WERI-Rb-1 (cell line): ENCODE results near the gene ZFX.

Experiments used
- DNase-seq: peaks from one replicate; pipeline ENCODE4 v3.0.0-alpha.2; 2020
- H3K27ac ChIP-seq: fragments of 250-450 bp; sonication (Bioruptor Pico); 2 replicates; pipeline ENCODE4 v1.5.1; 2020; ENCODE audit warnings: mild to moderate bottlenecking, moderate library complexity
- H3K27me3 ChIP-seq: fragments of 250-450 bp; sonication (Bioruptor Pico); 2 replicates; pipeline ENCODE4 v1.5.1; 2021; ENCODE audit warnings: mild to moderate bottlenecking, low read depth, moderate library complexity; ENCODE audit not compliant: insufficient read depth, severe bottlenecking
- H3K36me3 ChIP-seq: fragments of 250-450 bp; sonication (Bioruptor Pico); 2 replicates; pipeline ENCODE4 v1.5.1; 2020; ENCODE audit warnings: mild to moderate bottlenecking, moderate library complexity
- H3K4me3 ChIP-seq: 2 replicates; pipeline ENCODE4 v1.5.1; 2011; ENCODE audit warnings: low read depth, mild to moderate bottlenecking, control low read depth, low read length
- H3K9me3 ChIP-seq: fragments of 250-450 bp; sonication (Bioruptor Pico); 2 replicates; pipeline ENCODE4 v1.5.1; 2021; ENCODE audit warnings: mild to moderate bottlenecking, moderate library complexity; ENCODE audit not compliant: severe bottlenecking
- CTCF ChIP-seq: IDR thresholded peaks from 2 replicates; pipeline ENCODE4 v1.5.1; 2011; ENCODE audit warnings: low read depth, mild to moderate bottlenecking, control low read depth, inconsistent platforms, low read length

ZFX gene

DNA sequence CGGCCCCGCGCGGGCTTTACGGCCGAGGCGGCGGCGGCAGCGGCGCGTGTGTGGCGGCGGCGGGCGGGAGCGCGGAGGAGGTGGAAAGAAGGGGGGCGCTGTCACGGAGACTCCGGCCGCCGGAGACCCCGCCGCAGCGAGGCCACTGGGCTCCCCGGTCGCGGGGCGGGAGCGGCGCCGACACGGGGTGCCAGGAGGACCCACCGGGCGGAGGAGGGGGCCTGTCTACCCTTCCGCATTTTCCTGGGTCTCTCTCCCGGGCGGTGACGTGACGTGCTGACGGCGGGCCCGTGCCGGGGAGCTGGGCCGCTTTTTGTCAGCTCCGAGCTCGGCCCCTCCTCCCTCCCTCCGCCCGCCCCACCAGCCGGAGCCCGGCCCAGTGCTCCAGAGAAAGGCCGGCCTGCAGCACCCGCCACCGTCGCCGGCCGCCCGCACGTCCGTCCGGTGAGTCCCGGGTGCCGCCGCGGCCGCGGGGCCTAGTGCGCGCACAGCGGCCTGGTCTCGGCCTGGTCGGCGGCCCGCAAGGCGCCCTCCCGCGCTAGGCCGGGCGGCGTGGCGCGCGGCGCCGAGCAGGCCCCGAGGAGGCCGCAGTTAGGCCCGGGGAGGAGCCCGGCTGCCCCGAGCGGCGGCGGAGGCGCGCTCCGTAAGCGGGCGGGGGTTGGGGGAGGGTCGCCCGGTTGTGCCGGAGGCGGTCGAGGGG lies at the start of gene ZFX:
Gene ZFX (plus strand): TSS at position 379 of the 700 bp plus-strand sequence. CDS start 23,014 bp downstream, outside the sequence.
- Histone ChIP-seq H3K9me3 (no peaks in the 10 kb centered on the region), H3K27ac (peak within 1 kb of the TSS; percentile 99), H3K36me3 (peaks cover 24% of the 10 kb centered on the region), H3K4me3 (peak within 1 kb of the TSS; percentile 98), H3K27me3 (no peaks in the 10 kb centered on the region)
- TF ChIP-seq CTCF, result no peak
- peak; percentile 73 for DNase-seq

- no peak overlapping the region for H3K4me3 ChIP-seq
- no peaks in the 10 kb centered on the region for H3K27me3 ChIP-seq
- TF ChIP-seq CTCF, result no peak
- no peak for DNase-seq
- no peak overlapping the region for H3K27ac ChIP-seq
- H3K9me3 ChIP-seq, result no peaks in the 10 kb centered on the region
- no peaks in the 10 kb centered on the region for H3K36me3 ChIP-seq
Measured at GRCh38 chrX:24100713-24101112, 48.8 kb upstream of the ZFX start.

GRCh38 chrX:24110069-24110468 lies 39.5 kb upstream of the ZFX start:
- no peaks in the 10 kb centered on the region for H3K27me3 ChIP-seq
- no peaks in the 10 kb centered on the region for H3K36me3 ChIP-seq
- no peaks in the 10 kb centered on the region for H3K9me3 ChIP-seq
- DNase-seq, result no peak
- TF ChIP-seq CTCF, result no peak
- H3K4me3 ChIP-seq, result no peak overlapping the region
- H3K27ac ChIP-seq, result no peak overlapping the region

GRCh38 chrX:24113181-24113580 lies 36.3 kb upstream of the ZFX start:
- no peaks in the 10 kb centered on the region for H3K27me3 ChIP-seq
- H3K4me3 ChIP-seq, result no peak overlapping the region
- H3K9me3 ChIP-seq, result no peaks in the 10 kb centered on the region
- no peaks in the 10 kb centered on the region for H3K36me3 ChIP-seq
- no peak for TF ChIP-seq CTCF
- DNase-seq, result no peak
- H3K27ac ChIP-seq, result no peak overlapping the region

- Histone ChIP-seq H3K4me3 (no peak overlapping the region), H3K36me3 (no peaks in the 10 kb centered on the region), H3K27me3 (no peaks in the 10 kb centered on the region), H3K9me3 (no peaks in the 10 kb centered on the region), H3K27ac (no peak overlapping the region)
- no peak for TF ChIP-seq CTCF
- no peak for DNase-seq
Measured at GRCh38 chrX:24117258-24117657, 32.3 kb upstream of the ZFX start.

DNA sequence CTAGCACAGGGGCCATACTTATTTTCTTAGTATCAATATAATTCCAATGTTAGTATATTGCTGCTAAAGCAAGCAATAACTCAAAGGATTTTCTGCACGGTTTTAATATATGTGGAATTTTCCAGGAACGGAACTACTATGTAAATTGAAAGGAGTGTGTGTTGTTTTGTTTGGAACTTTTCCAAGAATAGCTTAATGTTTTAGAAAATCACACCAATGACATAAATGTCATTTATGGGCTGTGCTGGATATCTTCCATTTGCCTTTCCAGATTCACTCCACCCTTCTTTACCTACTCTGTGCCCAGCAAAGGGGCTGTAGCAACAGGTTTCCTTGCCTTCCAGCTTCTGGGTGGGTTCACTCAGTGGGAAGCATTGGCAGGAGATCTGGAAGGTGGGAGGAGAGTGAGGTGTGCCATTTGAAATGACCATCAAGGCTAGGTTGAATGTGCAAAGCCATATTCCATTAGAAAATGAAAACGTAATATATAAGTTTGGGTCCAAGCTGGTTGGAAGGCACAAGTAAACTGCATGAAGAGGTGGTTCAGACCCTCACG lies 25.2 kb upstream of the ZFX start:
- no peaks in the 10 kb centered on the region for H3K9me3 ChIP-seq
- no peak for TF ChIP-seq CTCF
- no peak overlapping the region for H3K4me3 ChIP-seq
- H3K27me3 ChIP-seq, result no peaks in the 10 kb centered on the region
- no peak for DNase-seq
- no peaks in the 10 kb centered on the region for H3K36me3 ChIP-seq
- H3K27ac ChIP-seq, result no peak overlapping the region
